GM19240 (cell line): ENCODE results near the gene ANP32A.
"Not testable (repeated sequence)": the region's sequence is repeated elsewhere in the genome, so short reads cannot be mapped to it uniquely, and the experiment has no call there.

Experiments
- DNase-seq: peaks from one replicate; pipeline ENCODE4 v3.0.0; 2011; ENCODE audit warnings: low spot score; ENCODE audit not compliant: insufficient read length

ANP32A gene

GRCh38 chr15:68783226-68784058, 37.3 kb downstream of the ANP32A start:
- no peak for DNase-seq

GRCh38 chr15:68782589-68783161, 38.0 kb downstream of the ANP32A start:
- no peak for DNase-seq

- DNase-seq: no peak
Measured at GRCh38 chr15:68781766-68782588, 38.7 kb downstream of the ANP32A start.

GRCh38 chr15:68781217-68781616, 39.5 kb downstream of the ANP32A start:
- no peak for DNase-seq

- DNase-seq: no peak
Measured at GRCh38 chr15:68778876-68779275, 41.8 kb downstream of the ANP32A start.

GRCh38 chr15:68776477-68777270, 44.0 kb downstream of the ANP32A start:
- no peak for DNase-seq

GRCh38 chr15:68775671-68776476, 44.8 kb downstream of the ANP32A start:
- DNase-seq: no peak

GRCh38 chr15:68775236-68775577, 45.5 kb downstream of the ANP32A start:
- no peak for DNase-seq

GRCh38 chr15:68774521-68775235, 46.0 kb downstream of the ANP32A start:
- DNase-seq: no peak

GRCh38 chr15:68774120-68774519, 46.6 kb downstream of the ANP32A start:
- DNase-seq: no peak

- DNase-seq: no peak
Measured at GRCh38 chr15:68773036-68773435, 47.7 kb downstream of the ANP32A start.

- DNase-seq: no peak
Measured at GRCh38 chr15:68770216-68770615, 50.5 kb downstream of the ANP32A start.

GRCh38 chr15:68769702-68770101, 51.0 kb downstream of the ANP32A start:
- DNase-seq: no peak

- DNase-seq: no peak
Measured at GRCh38 chr15:68768321-68768720, 52.4 kb downstream of the ANP32A start.

GRCh38 chr15:68767833-68768232, 52.9 kb downstream of the ANP32A start:
- no peak for DNase-seq

- DNase-seq: no peak
Measured at GRCh38 chr15:68765602-68766368, 54.9 kb downstream of the ANP32A start.

- DNase-seq: no peak
Measured at GRCh38 chr15:68764090-68764489, 56.6 kb downstream of the ANP32A start.

- no peak for DNase-seq
Measured at GRCh38 chr15:68763063-68763462, 57.6 kb downstream of the ANP32A start.

- DNase-seq: not testable (repeated sequence)
Measured at GRCh38 chr15:68759982-68760579, 60.6 kb downstream of the ANP32A start.
